PC-3 (cell line): Measurements from ENCODE around the gene CREM.

Source experiments
- EZH2 ChIP-seq: fragments of 300-600 bp; sonication (generic); IDR thresholded peaks from one replicate; pipeline ENCODE4 v1.6.1; 2017; ENCODE audit warnings: antibody characterized with exemption, mild to moderate bottlenecking, low read length; ENCODE audit not compliant: unreplicated experiment
- TF ChIP-seq, protein P1 (sequence below): fragments of 300-600 bp; sonication (generic); conservative IDR thresholded peaks from 2 replicates; pipeline ENCODE4 v1.5.1; 2017; ENCODE audit warnings: antibody characterized with exemption, low read depth, mild to moderate bottlenecking, low read length

DNA sequence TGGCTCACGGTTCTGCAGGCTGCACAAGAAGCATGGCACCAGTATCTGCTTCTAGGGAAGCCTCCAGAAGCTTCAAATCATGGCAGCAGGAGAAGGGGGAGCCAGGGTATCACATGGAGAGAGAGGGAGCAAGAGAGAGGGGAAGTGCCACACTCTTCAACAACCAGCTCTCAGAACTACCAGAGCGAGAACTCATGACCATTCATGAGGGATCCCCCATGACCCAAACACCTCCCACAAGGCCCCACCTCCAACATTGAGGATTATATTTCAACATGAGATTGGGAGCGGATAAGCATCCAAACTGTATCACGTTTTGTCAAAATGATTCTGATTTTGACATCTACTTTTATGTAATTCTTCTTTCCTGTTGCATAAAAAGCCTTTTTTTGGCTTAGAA, 38.5 kb downstream of the CREM start:
- TF ChIP-seq, protein P1, sequence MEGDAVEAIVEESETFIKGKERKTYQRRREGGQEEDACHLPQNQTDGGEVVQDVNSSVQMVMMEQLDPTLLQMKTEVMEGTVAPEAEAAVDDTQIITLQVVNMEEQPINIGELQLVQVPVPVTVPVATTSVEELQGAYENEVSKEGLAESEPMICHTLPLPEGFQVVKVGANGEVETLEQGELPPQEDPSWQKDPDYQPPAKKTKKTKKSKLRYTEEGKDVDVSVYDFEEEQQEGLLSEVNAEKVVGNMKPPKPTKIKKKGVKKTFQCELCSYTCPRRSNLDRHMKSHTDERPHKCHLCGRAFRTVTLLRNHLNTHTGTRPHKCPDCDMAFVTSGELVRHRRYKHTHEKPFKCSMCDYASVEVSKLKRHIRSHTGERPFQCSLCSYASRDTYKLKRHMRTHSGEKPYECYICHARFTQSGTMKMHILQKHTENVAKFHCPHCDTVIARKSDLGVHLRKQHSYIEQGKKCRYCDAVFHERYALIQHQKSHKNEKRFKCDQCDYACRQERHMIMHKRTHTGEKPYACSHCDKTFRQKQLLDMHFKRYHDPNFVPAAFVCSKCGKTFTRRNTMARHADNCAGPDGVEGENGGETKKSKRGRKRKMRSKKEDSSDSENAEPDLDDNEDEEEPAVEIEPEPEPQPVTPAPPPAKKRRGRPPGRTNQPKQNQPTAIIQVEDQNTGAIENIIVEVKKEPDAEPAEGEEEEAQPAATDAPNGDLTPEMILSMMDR = no peak
- no peak for TF ChIP-seq EZH2
